BE2C (cell line): Measurements from ENCODE around the gene BMS1.
A peak's percentile ranks its signal among the peaks of the same experiment; 100 is the strongest.

Source experiments
- DNase-seq: peaks from one replicate; pipeline ENCODE4 v3.0.0-alpha.2; 2020
- H3K27me3 ChIP-seq: fragments of 250-450 bp; sonication (Bioruptor Pico); 2 replicates; pipeline ENCODE4 v1.5.1; 2020; ENCODE audit warnings: mild to moderate bottlenecking
- H3K36me3 ChIP-seq: fragments of 250-450 bp; sonication (Bioruptor Pico); 2 replicates; pipeline ENCODE4 v1.5.1; 2020; ENCODE audit warnings: mild to moderate bottlenecking
- H3K4me1 ChIP-seq: fragments of 250-450 bp; sonication (Bioruptor Pico); 2 replicates; pipeline ENCODE4 v1.5.1; 2020
- H3K4me3 ChIP-seq: 2 replicates; pipeline ENCODE4 v1.5.1; 2011; ENCODE audit warnings: low read depth, low read length
- H3K9me3 ChIP-seq: fragments of 250-450 bp; sonication (Bioruptor Pico); 2 replicates; pipeline ENCODE4 v1.5.1; 2020
- TF ChIP-seq, protein P1 (sequence below): IDR thresholded peaks from 2 replicates; pipeline ENCODE4 v1.5.1; 2012; ENCODE audit warnings: mild to moderate bottlenecking, low read depth, low read length

BMS1 gene

DNA sequence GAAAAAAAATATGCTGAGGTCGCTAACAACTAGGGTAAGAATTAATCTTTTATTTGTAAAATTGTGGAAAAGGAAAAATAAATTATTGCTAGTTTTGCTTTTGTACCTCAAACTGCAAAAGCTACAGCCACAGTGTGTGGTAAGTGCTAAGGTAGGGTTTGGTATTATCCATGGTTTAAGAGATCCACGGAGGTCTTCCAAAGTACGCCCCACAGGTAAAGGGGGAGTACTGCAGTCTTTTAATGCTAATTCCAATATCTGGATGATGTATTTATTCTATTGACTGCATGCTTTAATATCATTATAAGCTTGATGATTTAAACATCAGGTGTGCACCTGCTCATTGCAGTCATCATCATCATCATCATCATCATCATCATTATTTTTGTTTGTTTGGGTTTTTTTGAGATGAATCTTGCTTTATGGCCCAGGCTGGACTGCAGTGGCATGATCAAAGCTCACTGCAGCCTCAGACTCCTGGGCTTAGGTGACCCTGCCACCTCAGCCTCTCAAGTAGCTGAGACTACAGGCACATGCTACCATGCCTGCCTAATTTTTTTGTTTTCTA, 38.4 kb upstream of the BMS1 start:
- Histone ChIP-seq H3K9me3 (no peaks in the 10 kb centered on the region; the same call in 1 of the 2 replicates), H3K4me1 (no peaks in the 10 kb centered on the region), H3K27me3 (peaks cover 23% of the 10 kb centered on the region), H3K36me3 (no peaks in the 10 kb centered on the region), H3K4me3 (no peak overlapping the region)
- DNase-seq, result no peak
- TF ChIP-seq, protein P1, sequence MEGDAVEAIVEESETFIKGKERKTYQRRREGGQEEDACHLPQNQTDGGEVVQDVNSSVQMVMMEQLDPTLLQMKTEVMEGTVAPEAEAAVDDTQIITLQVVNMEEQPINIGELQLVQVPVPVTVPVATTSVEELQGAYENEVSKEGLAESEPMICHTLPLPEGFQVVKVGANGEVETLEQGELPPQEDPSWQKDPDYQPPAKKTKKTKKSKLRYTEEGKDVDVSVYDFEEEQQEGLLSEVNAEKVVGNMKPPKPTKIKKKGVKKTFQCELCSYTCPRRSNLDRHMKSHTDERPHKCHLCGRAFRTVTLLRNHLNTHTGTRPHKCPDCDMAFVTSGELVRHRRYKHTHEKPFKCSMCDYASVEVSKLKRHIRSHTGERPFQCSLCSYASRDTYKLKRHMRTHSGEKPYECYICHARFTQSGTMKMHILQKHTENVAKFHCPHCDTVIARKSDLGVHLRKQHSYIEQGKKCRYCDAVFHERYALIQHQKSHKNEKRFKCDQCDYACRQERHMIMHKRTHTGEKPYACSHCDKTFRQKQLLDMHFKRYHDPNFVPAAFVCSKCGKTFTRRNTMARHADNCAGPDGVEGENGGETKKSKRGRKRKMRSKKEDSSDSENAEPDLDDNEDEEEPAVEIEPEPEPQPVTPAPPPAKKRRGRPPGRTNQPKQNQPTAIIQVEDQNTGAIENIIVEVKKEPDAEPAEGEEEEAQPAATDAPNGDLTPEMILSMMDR, result peak; percentile 38

DNA sequence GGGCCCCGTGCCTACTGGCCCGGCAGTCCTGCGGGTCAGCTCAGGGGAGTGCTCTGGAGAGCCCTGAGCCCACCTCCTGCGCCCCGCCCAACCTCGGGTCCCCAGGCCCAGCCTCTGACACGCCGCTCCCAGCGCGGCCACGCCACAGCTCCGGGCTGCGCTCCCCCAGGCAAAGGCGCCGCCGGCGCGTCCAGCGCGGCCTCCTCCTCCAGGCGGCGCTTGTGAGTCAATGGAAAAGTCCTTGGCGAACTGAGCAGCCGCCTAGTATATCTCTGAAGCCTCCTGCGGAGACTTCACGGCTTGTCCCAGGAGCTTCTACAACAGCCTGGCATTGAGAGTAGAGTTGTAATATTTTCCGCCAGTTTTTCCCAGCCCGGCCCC, 29.5 kb upstream of the BMS1 start:
- no peaks in the 10 kb centered on the region for H3K4me1 ChIP-seq
- H3K9me3 ChIP-seq, result no peaks in the 10 kb centered on the region
- H3K4me3 ChIP-seq, result peak overlapping the region; percentile 39
- no peaks in the 10 kb centered on the region for H3K36me3 ChIP-seq
- H3K27me3 ChIP-seq, result peaks cover 77% of the 10 kb centered on the region
- TF ChIP-seq, protein P1, result peak; percentile 86
- DNase-seq, result peak; percentile 79

DNA sequence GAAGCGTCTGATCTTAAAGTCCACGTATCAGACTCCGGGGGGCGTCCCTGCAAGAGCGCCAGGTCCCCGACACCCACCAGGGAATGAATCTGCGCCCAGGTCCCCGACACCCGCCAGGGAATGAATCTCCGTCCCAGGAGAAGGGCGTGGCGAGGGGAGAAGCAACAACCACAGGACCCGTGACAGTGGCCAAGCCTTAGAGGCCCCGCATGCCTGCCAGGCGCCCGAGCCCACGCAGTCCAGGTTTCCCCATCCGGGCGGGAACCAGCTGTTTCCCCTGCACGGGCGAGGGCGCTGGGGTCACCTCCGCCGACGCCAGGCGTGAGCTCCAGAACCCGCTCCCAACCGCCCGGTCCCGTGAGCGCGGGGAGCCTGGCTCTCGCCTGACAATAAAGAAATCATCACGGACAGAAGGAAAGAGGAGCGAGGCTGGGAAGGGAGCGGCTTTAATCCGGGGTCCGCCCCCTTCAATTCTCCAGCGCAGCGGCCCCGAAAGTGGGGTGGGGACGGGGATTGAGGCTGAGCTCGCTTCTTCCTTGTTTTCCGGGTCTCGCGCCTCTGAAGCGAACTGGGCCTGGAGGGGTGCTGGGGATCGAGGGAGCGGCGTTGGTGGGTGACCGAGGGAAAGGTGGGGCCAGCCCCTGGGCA, 29.0 kb upstream of the BMS1 start:
- Histone ChIP-seq H3K4me3 (peak overlapping the region; percentile 39), H3K4me1 (no peaks in the 10 kb centered on the region), H3K27me3 (peaks cover 73% of the 10 kb centered on the region), H3K9me3 (no peaks in the 10 kb centered on the region), H3K36me3 (no peaks in the 10 kb centered on the region)
- DNase-seq, result no peak
- TF ChIP-seq, protein P1, result no peak

DNA sequence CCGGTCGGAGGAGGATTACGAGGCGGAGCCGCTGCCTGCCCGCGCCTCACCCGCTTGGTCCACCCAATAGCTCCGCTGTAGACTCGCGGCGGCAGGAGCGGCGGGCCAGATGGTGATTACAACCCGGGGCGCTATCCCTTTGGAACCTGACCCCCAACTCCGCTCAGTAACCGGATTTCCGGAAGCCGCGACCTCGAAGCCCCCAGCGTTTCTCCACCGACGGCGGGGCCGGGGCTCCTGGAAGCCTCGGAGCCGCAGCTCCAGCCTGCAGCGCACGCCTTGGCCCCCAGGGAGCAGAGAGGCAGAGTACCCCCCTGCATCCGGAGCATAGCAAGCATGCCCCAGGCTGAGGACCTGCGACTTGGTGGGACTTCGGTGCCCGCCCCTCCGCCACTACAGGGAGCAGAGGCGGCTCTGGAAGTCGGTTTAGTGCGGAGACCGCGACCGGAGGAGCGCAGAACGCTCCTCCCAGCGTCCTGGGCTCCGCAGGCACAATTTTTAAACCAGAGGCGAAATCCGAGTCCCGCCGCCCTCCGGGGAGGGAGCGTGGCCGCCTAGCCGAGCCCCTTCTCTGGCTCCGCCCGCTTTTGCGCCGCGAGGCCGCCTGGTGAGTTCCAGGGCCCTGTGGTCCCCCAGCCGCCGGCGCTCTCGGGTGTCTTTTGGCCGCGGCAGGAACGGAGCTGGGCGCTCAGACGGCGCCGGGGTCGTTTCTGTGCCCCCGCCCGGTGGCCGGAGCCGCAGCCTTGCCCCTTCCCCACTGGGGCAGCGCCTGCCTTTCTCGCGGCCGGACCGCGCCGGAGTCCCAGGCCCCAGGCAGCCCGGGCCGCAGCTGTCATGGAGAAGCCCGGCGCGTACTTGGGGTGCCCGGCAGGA, 28.2 kb upstream of the BMS1 start:
- Histone ChIP-seq H3K36me3 (no peaks in the 10 kb centered on the region), H3K9me3 (no peaks in the 10 kb centered on the region), H3K4me3 (peak overlapping the region; percentile 39), H3K4me1 (no peaks in the 10 kb centered on the region), H3K27me3 (peaks cover 68% of the 10 kb centered on the region)
- peak; percentile 32 for DNase-seq
- TF ChIP-seq, protein P1, result no peak

DNA sequence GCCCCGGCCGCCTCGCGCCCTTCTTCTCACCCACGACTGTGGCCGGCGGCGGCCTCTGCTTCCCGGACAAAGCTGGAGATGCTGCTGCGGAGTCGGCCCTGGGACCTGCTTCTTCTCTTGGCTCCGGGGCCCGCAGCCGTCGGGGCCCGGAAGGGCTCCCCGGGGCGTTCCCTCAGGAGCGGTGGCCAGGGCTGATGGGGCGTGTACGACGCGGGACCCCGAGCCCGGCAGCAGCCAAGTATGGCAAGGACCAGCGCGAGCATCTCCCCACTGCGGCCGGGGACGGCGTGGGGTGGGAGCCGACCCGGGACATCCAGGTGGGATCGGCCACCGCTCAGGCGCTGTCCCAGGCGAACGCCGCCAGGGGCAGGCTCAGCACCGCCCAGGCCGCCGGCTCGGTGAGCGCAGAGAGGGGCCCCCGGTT, 27.6 kb upstream of the BMS1 start:
- Histone ChIP-seq H3K4me1 (no peaks in the 10 kb centered on the region), H3K27me3 (peaks cover 66% of the 10 kb centered on the region), H3K4me3 (no peak overlapping the region; the same call in 1 of the 2 replicates), H3K36me3 (no peaks in the 10 kb centered on the region), H3K9me3 (no peaks in the 10 kb centered on the region)
- DNase-seq, result no peak
- TF ChIP-seq, protein P1, result no peak
